Adrenal gland (tissue), 5 donors: ENCODE results near the gene PRKG1.

Experiments
- CTCF ChIP-seq, 6 experiments: fragments of 450-650 bp in 4 of 6; fragments of 200-600 bp in 2 of 6; sonication (generic) in 1 of 6; IDR thresholded peaks; 1 replicate in 5 of 6; 2 replicates in 1 of 6; pipeline versions ENCODE4 v1.5.1 to v1.8.0; 2016 to 2021; ENCODE audit warnings: antibody characterized with exemption in 6 of 6, mild to moderate bottlenecking in 2 of 6, moderate library complexity in 1 of 6
- POLR2A ChIP-seq, 2 donors: fragments of 450-650 bp; IDR thresholded peaks; one replicate each; pipeline ENCODE4 v1.6.1; 2017; ENCODE audit warnings: antibody characterized with exemption in 2 of 2, mild to moderate bottlenecking in 2 of 2, moderate library complexity in 1 of 2
- donor health status: DM: no; HTN: no; CAD: no.

DNA sequence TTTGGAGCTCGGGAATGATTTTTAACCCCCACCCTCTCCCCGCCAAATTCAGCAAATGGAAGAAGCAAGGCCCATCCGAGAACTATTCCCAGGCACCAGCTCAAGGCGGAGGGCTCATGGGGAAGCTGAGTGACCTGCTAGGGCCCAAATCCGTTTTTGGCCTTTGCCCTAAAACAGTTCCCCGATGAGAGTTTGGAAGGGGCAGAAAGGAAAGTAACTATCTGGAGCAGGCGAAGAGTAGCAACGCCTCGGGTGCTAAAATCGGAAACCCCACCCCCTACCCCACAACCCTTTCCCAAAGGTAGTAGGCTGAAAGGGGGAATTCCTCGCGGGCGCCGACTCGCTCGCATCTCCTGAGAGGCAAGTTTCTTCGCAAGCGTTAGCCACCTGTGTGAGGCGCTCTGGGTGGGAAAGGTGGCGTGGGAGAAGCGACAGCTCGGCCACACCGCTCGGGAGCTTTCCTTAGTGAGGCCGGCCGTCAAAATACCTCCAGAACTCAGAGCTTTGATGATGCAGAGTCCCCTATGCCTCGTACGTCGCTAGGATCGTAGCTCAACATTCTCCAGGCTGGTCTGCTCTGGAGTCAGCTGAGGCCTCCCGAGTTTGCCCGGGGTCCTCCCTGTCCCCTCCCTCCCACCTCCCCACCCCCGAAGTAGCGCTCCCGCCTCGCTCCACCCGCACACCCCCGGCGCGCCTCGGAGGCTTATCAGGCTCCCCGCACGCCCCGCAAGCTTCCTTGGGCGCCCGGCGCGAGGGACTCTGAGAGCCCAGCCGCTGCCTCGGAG is 642 bp upstream of the PRKG1 start:
- TF ChIP-seq POLR2A (IDR thresholded peaks at IDR 0.05) = no peak
- TF ChIP-seq CTCF (IDR thresholded peaks at IDR 0.05) = no peak
